Effector CD8-positive, alpha-beta T cell (primary cell): ENCODE data around the gene DTNBP1.

Experiments
- DNase-seq: peaks from one replicate; lab custom pipeline; 2025; lab: John Stamatoyannopoulos, UW

DTNBP1 gene

GRCh38 chr6:15515226-15515625 is 147.6 kb downstream of the DTNBP1 start:
- no peak for DNase-seq

DNA sequence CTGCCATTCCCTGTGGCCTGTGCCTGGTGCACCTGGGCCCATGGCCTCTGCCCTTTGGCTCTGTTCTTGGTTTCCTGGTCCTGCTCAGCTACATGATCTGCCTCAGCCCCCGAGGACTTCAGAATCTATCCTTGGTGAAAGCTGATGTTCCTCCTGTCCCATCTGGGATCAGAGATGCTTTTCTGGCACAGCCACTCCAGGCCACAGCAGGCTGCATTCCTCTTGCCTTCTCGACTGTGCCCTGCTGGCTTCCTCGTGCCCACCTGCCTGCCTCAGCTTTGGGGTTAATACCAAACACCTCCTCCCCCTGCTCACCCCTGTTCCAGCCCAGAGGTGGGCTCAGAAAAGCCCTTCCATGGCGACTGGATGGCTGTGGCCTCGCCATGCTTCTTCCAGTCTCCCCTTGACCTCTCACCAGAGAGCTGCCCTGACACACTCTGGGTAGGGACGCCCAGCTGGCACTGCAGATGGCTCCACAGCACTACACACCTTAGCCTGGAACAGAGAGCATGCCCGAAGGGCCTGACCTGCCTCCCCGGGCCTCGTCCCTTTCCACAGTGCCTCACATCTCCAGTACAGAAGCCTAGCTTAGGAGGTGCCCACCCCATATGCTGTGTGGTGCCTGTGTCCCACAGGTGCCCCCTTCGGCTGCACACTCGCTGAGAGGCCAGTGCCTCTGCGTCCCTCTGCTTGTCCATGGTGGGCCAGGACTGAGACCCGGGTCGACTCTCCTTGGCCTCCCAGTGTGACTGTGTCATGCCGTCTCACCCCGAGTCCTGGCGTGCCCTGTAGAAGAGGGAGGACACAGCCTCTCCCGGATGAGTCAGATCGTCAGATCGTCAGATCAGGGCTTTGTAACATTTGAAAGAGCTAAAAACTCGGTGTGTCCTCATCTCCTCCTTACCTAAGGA is 148.8 kb downstream of the DTNBP1 start:
- DNase-seq, result no peak

GRCh38 chr6:15513131-15513771 is 149.6 kb downstream of the DTNBP1 start:
- no peak for DNase-seq

DNA sequence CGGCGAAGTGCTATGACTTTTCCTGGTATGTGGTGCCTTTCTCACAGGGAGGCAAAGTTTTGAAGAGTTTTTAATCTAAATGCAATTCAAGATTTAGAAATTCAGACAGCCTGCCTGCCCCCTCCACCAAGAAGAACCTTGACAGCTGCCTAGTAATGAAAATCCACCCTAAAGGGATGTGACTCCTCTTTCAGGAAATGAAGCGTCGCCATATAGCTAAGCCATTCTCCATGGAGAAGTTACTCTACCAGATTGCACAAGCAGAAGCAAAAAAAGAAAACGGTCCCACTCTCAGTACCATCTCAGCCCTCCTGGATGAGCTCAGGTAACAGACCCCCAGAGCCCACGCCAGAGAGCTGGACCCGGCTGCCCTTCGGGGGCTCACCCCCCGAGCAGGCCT is 150.1 kb downstream of the DTNBP1 start:
- DNase-seq, result no peak

DNA sequence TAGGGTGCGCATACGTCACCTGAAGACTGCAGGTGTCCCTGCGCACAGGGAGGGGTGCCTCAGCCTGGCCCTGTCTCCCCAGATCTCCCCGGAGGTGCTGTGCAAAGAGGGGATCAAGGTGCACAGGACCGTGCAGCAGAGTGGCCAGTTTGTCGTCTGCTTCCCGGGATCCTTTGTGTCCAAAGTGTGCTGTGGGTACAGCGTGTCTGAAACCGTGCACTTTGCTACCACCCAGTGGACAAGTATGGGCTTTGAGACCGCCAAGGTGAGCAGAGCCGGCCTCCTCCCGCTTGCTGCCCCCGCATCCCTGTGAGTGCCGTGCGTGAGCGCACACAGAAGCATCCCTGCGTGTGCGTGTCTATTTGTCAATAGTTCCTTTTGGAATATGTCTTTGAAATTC is 150.7 kb downstream of the DTNBP1 start:
- DNase-seq, result no peak

DNA sequence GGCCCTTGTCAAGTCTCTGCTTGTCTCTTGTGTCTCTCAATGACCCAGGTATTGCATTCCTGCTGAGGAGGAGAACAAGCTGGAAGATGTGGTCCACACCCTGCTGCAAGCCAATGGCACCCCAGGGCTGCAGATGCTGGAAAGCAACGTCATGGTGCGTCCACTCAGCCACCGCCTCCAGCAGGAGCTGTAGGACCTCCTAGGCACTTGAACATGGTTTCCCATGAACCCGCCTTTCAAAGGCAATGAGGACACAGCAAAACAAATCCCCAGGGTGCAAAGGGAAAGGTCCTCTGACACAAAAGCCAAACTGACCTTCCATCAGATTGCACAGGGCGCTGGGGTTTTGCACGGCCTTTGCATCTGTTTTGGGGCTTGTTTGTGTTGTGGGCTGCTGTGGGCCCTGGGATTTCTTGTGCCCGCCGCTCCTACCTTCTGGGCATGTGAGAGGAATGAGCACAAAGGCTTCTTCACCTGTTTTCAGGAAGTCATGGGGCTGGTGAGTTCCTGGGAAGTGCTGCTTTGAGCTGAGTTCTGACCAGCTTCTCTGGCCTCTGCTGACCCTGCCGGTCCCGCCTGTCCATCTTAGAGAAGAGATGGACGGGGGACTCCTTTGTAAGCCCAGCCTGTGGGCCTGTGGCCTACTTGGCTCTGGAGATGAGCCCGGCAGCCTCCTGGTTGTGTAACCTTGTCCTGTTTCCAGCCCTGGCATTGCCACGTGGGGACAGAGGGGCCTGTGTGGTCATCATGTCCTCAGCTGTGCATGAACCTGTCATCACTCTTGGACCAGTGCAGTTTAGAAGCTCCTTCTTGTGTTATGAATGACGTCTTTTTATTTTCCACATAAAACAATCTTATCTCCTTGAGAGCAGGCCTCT is 151.3 kb downstream of the DTNBP1 start:
- DNase-seq, result no peak

DNA sequence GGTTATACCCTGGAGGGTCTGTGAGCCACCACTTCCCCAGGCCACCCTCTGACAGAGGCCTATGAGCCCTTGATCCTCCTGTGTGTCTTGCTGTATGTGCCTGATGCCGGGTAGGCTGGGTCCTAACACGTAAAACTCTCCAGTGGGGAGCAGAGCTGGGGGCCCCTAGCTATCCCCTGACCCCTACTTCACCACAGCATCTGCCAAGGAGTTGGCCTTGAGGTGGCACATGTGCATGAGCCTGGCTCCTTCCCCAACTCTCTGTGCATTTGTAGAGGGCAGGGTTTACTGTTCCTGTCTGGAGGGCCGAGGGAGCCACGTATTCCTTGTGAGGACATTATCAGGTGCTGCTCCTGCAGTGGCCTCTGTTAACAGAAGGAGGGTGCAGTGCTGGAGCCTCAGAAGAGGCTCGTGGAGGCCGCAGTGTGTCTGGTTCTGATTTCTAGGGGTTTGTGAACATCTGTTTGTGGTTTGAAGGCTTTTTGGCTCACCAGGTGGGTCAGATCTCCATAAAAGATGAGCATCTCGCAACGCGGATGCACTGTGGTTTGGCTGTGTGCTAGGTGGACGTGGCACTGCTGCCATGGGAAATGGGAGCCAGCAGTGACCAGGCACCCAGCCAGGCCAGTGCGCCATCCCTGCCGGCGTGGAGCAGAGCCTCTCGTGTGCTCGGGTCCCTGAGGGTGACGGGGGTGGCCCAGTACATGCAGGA is 152.1 kb downstream of the DTNBP1 start:
- DNase-seq, result no peak

- DNase-seq, result no peak
Observed at GRCh38 chr6:15510121-15510520, 152.7 kb downstream of the DTNBP1 start.

- no peak for DNase-seq
Observed at GRCh38 chr6:15509335-15509933, 153.4 kb downstream of the DTNBP1 start.

DNA sequence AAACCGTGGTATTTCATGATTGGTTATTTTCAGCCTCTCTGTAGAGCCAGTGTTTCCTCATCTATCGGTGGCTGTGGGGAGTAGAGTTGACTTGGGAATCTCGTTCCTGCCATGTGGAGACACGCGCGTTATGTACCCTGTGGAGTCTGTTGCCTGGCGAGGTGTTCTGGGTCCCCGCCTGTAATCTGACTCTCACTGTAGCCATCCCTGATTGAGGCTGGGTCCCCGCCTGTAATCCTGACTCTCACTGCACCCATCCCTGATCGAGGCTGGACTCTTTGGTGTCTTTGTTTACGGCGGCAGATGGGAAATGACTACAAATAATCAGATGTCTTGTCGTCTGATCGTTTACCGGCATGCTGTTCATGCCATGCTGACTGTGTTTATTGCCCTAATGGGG is 153.9 kb downstream of the DTNBP1 start:
- no peak for DNase-seq

DNA sequence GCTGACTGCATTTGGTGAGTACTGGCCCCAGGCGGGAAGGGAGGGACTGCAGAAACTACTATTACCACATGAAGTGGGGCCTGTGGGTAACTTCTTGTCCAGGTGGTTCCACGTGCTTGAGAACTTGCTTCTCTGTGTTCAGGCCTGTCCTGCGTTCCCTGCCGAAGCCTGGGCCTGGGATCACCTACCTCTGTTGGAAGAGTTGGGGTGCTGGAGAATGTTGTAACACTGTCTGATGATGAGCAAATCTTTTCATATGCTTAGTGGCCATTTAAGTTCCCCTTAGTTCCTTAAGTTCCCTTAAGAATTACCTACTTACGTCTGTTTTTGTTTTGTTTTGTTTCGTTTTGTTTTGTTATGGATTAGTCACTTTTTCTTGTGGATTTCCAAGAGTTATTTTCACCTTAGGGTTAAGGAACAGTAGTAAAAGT is 154.4 kb downstream of the DTNBP1 start:
- DNase-seq, result no peak

DNA sequence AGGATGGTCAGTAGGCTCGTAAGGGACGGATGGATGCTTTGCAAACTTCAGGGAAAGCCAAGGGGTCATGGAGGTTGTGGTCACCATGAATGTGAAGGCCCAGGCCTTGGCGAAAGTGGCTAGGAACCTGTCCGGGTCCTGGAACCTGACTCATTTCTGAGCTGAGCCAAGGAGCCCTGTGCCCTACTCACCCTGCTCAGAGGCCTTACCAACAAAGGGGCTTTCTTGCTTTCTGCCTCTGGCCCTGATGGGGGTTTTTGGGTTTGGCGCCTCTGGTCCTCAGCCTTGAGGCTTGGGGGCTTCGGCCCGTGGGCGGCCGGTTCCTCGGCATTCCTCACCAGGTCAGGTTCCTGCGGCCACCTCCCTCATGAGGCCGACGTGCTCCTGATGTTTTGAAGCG is 155.1 kb downstream of the DTNBP1 start:
- no peak for DNase-seq

DNA sequence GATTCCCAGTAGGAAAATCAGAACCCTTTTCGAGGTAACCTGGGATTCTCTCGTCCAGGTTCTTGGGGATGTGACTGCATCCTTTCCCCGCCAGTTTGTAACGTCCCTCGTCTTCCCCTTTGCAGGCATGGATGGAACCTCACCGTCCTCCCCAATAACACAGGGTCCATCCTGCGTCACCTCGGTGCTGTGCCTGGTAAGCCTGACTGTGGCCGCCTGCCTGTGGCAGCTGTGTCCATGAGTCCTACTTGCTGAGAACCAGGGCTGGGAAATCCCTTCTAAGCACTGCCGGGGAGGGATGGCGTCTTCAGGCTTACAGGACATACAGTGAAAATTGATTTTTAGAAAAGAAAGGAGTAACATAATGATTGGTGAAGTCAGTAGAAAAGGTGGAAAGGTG is 155.6 kb downstream of the DTNBP1 start:
- DNase-seq, result no peak

DNA sequence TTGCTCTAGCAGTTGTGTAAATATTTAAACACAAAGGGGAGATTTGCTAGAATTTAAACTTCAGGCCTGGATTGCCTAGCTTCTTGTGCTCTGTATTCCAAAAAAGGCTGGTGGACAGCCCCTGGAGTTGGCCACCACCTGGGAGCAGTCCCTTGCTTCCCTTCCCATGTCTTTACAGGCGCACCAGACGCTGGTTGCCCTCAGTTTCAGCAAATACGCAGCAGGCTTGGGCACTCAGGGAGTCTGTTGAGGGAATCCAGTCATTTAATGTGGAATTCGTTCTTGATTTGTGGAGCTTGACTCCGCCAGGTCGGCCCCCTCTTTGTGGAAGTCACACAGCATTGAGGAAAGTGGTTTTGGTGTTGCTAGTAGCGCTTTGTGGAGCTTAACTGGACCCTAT is 156.8 kb downstream of the DTNBP1 start:
- no peak for DNase-seq

DNA sequence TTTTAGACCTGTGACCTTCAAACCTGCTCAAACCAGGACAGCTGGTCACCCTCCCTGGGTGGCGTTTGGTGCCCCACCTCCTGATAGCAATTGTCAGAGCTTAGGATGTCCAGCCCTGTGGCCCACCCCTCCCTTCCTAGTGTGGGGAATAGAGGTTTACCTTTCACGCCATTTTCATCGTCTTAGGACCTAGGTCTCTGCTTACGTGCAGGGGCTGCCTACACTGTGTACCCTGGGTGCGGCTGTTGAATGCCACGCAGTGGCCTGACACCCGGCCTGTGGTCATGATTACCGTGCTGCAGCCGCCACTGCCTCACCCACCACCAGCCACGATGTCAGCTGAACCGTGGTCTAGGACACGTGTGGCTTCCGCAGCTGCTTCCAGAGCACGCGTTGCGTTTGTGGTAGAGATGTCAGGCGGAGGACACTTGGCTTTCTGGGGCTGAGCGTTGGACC is 157.3 kb downstream of the DTNBP1 start:
- DNase-seq, result no peak

DNA sequence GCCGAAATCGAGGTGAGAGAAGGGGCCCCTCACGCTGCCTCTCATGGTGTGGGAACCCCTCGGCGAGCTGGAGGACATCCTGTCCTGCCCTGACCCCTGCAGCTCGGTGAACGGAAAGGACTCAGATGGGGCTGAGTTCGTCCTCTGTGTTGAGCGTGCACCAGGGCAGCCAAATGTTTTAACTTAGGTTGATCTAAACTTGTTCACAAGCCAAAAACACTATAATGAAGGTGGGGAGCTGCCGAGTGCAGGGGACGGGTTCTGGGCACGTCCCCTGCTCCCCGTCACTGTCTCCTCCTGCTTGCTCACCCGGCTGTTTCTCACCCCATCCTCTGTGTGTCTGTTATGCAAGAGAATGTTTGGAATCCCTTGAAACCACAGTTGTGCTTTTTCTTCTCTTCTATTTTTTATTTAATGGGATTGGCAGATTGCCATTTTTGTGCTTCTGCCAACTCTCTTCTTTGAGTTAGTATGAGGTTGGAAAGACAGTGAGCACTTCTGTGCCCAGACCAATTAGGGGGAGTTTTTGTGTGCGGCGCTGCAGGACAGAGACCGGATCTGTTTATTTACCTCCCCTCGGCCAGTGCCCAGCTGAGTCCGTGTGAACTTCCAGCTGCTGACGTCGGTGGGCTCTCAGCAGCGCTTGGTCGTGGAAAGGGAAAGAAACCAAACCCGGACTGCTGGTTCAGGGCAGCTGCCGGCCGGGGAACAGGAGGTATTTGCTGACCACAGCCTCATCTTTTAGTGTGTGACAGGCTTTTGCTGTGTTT is 158.1 kb downstream of the DTNBP1 start:
- DNase-seq, result no peak

DNA sequence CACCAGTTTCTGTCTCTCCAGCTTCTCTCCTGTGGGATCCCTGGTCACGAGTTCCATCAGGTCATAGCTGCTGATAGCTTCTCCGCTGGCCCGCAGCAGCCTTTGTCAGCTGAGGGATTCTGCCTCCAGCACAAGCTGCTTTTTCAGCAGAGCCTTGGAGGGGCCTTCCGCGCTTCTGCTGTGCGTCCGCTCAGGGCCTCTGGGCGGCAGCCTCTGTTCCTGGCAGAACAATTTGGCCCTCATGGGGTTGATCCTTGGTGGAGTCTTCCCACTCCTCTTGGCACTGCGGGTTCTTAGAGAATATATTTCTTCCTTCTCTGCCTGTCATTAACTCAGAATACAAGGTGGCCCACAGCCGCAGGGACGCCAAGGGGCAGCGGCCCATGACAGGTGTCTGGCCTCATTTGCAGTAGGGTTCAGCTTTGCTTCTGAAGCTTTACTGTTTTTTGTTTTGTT is 158.8 kb downstream of the DTNBP1 start:
- no peak for DNase-seq

DNA sequence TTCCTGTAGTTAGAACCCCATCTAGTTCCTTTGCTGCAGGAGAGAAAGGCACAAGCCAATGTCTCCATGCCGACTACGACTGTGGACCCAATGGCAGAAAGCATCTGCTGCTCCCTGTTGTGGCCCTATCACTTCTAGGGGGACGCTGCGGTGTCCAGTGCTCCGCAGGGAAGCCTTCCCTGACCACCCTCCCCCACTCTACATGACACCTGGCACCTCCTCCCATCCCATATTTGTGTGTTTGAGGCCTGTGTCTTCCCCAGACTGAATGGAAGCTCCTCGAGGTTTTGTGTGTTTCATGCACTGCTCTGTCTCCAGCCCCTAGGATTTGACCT is 159.5 kb downstream of the DTNBP1 start:
- no peak for DNase-seq

DNA sequence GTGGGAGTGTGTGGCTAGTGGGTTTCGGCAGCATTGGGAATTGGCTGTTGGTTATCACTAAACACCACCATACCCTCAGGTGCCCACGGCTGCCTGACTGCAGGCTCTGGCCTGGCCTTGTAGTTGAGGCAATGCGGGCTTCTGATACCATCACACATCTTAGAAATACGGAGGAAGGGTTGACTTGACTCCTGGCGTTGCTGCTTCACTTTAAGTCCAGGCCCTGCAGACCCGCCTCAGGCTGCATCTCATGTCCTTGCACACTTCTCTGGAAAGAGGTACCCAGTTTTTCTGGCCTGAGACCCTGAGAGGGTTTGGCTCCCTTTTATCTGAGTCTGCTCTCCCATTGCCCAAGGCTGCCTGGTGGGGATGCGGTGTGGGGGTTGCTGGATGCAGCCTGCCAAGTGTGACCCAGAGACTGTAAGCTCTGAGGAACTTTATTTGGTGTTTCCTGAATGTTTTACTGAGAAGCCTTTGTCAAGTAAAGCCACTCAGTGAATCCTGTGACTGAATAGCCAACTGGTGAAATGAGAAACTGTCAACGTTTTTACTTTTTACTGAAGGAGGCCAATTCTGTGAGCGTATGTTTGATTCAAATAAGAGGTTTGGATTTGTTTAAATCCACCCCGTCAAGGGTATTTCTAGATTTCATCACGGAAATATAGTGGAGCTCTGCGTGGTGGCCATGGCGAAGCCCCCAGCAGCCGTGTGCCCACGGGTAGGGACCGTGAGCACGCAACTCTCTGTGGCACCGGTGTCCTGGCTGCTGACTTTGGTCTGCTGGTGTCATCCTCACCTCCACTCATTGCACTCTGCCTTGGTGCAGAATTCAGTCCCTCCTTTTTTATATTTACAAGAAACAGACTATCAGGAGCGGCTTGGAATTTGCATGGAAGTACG is 160.1 kb downstream of the DTNBP1 start:
- no peak for DNase-seq
